ENCODE results near the gene VIPR2.

VIPR2 gene

GRCh38 chr7:159096736-159097581, 47.7 kb downstream of the VIPR2 start:
- no peak overlapping the region for H2BK5ac ChIP-seq (ENCODE audit: low read depth, low read length, poor library complexity)
- no peak overlapping the region for H3K23ac ChIP-seq (ENCODE audit: low read length)
- no peak overlapping the region for H3K4me2 ChIP-seq (ENCODE audit: low read length)
- H2BK120ac ChIP-seq (ENCODE audit: insufficient read depth, low read length, poor library complexity), result no peak overlapping the region
- DNase-seq, result no peak
- H3K4me3 ChIP-seq (ENCODE audit: low read depth, low read length), result no peak overlapping the region
- H2BK12ac ChIP-seq (ENCODE audit: low read length), result no peak overlapping the region
- H3K18ac ChIP-seq (ENCODE audit: low read length), result no peak overlapping the region
- H3K27ac ChIP-seq (ENCODE audit: low read depth, low read length), result no peak overlapping the region
- H3K14ac ChIP-seq (ENCODE audit: low read length), result no peak overlapping the region
- no peaks in the 10 kb centered on the region for H3K36me3 ChIP-seq (ENCODE audit: control insufficient read depth in 1 of 2, insufficient read depth in 2 of 2, low read length in 2 of 2)
- no peak overlapping the region for H3K9ac ChIP-seq (ENCODE audit: low read length)
- no peak overlapping the region for H2AFZ ChIP-seq (ENCODE audit: insufficient read depth, low read length, poor library complexity)
- H3K79me2 ChIP-seq (ENCODE audit: control insufficient read depth, insufficient read depth, low read length, poor library complexity), result no peaks in the 10 kb centered on the region
- H3K4me1 ChIP-seq (ENCODE audit: control insufficient read depth in 1 of 2, insufficient read depth in 2 of 2, low read length in 2 of 2), result no peaks in the 10 kb centered on the region
- no CpG with 5 or more reads among the region's 27 CpGs for WGBS (ENCODE audit: extremely low coverage, insufficient coverage, insufficient read length)
- H3K9me3 ChIP-seq (ENCODE audit: insufficient read depth, low read depth, low read length), result peaks cover 10% of the 10 kb centered on the region
- H3K79me1 ChIP-seq (ENCODE audit: low read length), result no peaks in the 10 kb centered on the region
- no peaks in the 10 kb centered on the region for H3K27me3 ChIP-seq (ENCODE audit: insufficient read depth, low read length)
- no peak overlapping the region for H4K91ac ChIP-seq (ENCODE audit: low read depth, low read length)
- H4K12ac ChIP-seq (ENCODE audit: low read depth, low read length), result no peak overlapping the region
- H2AK5ac ChIP-seq (ENCODE audit: low read length), result no peak overlapping the region
- no peak overlapping the region for H3K4ac ChIP-seq (ENCODE audit: low read depth, low read length)
- H4K8ac ChIP-seq (ENCODE audit: low read depth, low read length), result no peak overlapping the region

GRCh38 chr7:159095979-159096411, 48.7 kb downstream of the VIPR2 start:
- no peak overlapping the region for H3K4ac ChIP-seq (ENCODE audit: low read depth, low read length)
- no peak overlapping the region for H2AFZ ChIP-seq (ENCODE audit: insufficient read depth, low read length, poor library complexity)
- no peak overlapping the region for H2BK12ac ChIP-seq (ENCODE audit: low read length)
- H4K91ac ChIP-seq (ENCODE audit: low read depth, low read length), result no peak overlapping the region
- H3K27ac ChIP-seq (ENCODE audit: low read depth, low read length), result no peak overlapping the region
- H3K4me3 ChIP-seq (ENCODE audit: low read depth, low read length), result no peak overlapping the region
- no peaks in the 10 kb centered on the region for H3K36me3 ChIP-seq (ENCODE audit: control insufficient read depth in 1 of 2, insufficient read depth in 2 of 2, low read length in 2 of 2)
- H3K79me1 ChIP-seq (ENCODE audit: low read length), result no peaks in the 10 kb centered on the region
- H3K18ac ChIP-seq (ENCODE audit: low read length), result no peak overlapping the region
- DNase-seq, result no peak
- H3K79me2 ChIP-seq (ENCODE audit: control insufficient read depth, insufficient read depth, low read length, poor library complexity), result no peaks in the 10 kb centered on the region
- H2AK5ac ChIP-seq (ENCODE audit: low read length), result no peak overlapping the region
- no peaks in the 10 kb centered on the region for H3K4me1 ChIP-seq (ENCODE audit: control insufficient read depth in 1 of 2, insufficient read depth in 2 of 2, low read length in 2 of 2)
- no peak overlapping the region for H2BK5ac ChIP-seq (ENCODE audit: low read depth, low read length, poor library complexity)
- H3K23ac ChIP-seq (ENCODE audit: low read length), result no peak overlapping the region
- no peaks in the 10 kb centered on the region for H3K27me3 ChIP-seq (ENCODE audit: insufficient read depth, low read length)
- H3K4me2 ChIP-seq (ENCODE audit: low read length), result no peak overlapping the region
- no peak overlapping the region for H2BK120ac ChIP-seq (ENCODE audit: insufficient read depth, low read length, poor library complexity)
- no peak overlapping the region for H4K12ac ChIP-seq (ENCODE audit: low read depth, low read length)
- no peak overlapping the region for H3K9ac ChIP-seq (ENCODE audit: low read length)
- no peak overlapping the region for H4K8ac ChIP-seq (ENCODE audit: low read depth, low read length)
- no peak overlapping the region for H3K14ac ChIP-seq (ENCODE audit: low read length)
- WGBS (ENCODE audit: extremely low coverage, insufficient coverage, insufficient read length), result no CpG with 5 or more reads among the region's 14 CpGs
- peaks cover 6% of the 10 kb centered on the region for H3K9me3 ChIP-seq (ENCODE audit: insufficient read depth, low read depth, low read length)

- H3K4me3 ChIP-seq (ENCODE audit: low read depth, low read length), result no peak overlapping the region
- no peaks in the 10 kb centered on the region for H3K4me1 ChIP-seq (ENCODE audit: control insufficient read depth in 1 of 2, insufficient read depth in 2 of 2, low read length in 2 of 2)
- H2BK120ac ChIP-seq (ENCODE audit: insufficient read depth, low read length, poor library complexity), result no peak overlapping the region
- no peak overlapping the region for H2BK5ac ChIP-seq (ENCODE audit: low read depth, low read length, poor library complexity)
- no peak overlapping the region for H3K27ac ChIP-seq (ENCODE audit: low read depth, low read length)
- no peak overlapping the region for H2AFZ ChIP-seq (ENCODE audit: insufficient read depth, low read length, poor library complexity)
- no peak overlapping the region for H4K91ac ChIP-seq (ENCODE audit: low read depth, low read length)
- no peak overlapping the region for H3K4me2 ChIP-seq (ENCODE audit: low read length)
- WGBS (ENCODE audit: extremely low coverage, insufficient coverage, insufficient read length), result no CpG with 5 or more reads among the region's 17 CpGs
- H3K4ac ChIP-seq (ENCODE audit: low read depth, low read length), result no peak overlapping the region
- H3K36me3 ChIP-seq (ENCODE audit: control insufficient read depth in 1 of 2, insufficient read depth in 2 of 2, low read length in 2 of 2), result no peaks in the 10 kb centered on the region
- H3K27me3 ChIP-seq (ENCODE audit: insufficient read depth, low read length), result no peaks in the 10 kb centered on the region
- H3K23ac ChIP-seq (ENCODE audit: low read length), result no peak overlapping the region
- H3K9ac ChIP-seq (ENCODE audit: low read length), result no peak overlapping the region
- no peak overlapping the region for H2AK5ac ChIP-seq (ENCODE audit: low read length)
- H4K12ac ChIP-seq (ENCODE audit: low read depth, low read length), result no peak overlapping the region
- no peak overlapping the region for H3K14ac ChIP-seq (ENCODE audit: low read length)
- H3K79me2 ChIP-seq (ENCODE audit: control insufficient read depth, insufficient read depth, low read length, poor library complexity), result no peaks in the 10 kb centered on the region
- no peak overlapping the region for H2BK12ac ChIP-seq (ENCODE audit: low read length)
- H4K8ac ChIP-seq (ENCODE audit: low read depth, low read length), result no peak overlapping the region
- peaks cover 6% of the 10 kb centered on the region for H3K9me3 ChIP-seq (ENCODE audit: insufficient read depth, low read depth, low read length)
- no peaks in the 10 kb centered on the region for H3K79me1 ChIP-seq (ENCODE audit: low read length)
- no peak overlapping the region for H3K18ac ChIP-seq (ENCODE audit: low read length)
- DNase-seq, result no peak
These were observed 49.5 kb downstream of the VIPR2 start for GRCh38 chr7:159094919-159095915.

GRCh38 chr7:159094023-159094740, 50.5 kb downstream of the VIPR2 start:
- H3K4ac ChIP-seq (ENCODE audit: low read depth, low read length), result no peak overlapping the region

More at GRCh38 chr7:159094023-159094740, 50.5 kb downstream of the VIPR2 start:
- DNase-seq, result no peak
- Histone ChIP-seq H2AK5ac (ENCODE audit: low read length) (no peak overlapping the region), H3K23ac (ENCODE audit: low read length) (no peak overlapping the region), H3K36me3 (ENCODE audit: control insufficient read depth in 1 of 2, insufficient read depth in 2 of 2, low read length in 2 of 2) (no peaks in the 10 kb centered on the region), H4K8ac (ENCODE audit: low read depth, low read length) (no peak overlapping the region), H3K14ac (ENCODE audit: low read length) (no peak overlapping the region), H3K79me2 (ENCODE audit: control insufficient read depth, insufficient read depth, low read length, poor library complexity) (no peaks in the 10 kb centered on the region), H3K9ac (ENCODE audit: low read length) (no peak overlapping the region), H2AFZ (ENCODE audit: insufficient read depth, low read length, poor library complexity) (no peak overlapping the region), H3K4me1 (ENCODE audit: control insufficient read depth in 1 of 2, insufficient read depth in 2 of 2, low read length in 2 of 2) (no peaks in the 10 kb centered on the region), H3K18ac (ENCODE audit: low read length) (no peak overlapping the region), H3K27me3 (ENCODE audit: insufficient read depth, low read length) (no peaks in the 10 kb centered on the region), H3K4me2 (ENCODE audit: low read length) (no peak overlapping the region), H2BK12ac (ENCODE audit: low read length) (no peak overlapping the region), H2BK120ac (ENCODE audit: insufficient read depth, low read length, poor library complexity) (no peak overlapping the region), H3K9me3 (ENCODE audit: insufficient read depth, low read depth, low read length) (peaks cover 3% of the 10 kb centered on the region), H2BK5ac (ENCODE audit: low read depth, low read length, poor library complexity) (no peak overlapping the region), H4K12ac (ENCODE audit: low read depth, low read length) (no peak overlapping the region), H3K79me1 (ENCODE audit: low read length) (no peaks in the 10 kb centered on the region), H4K91ac (ENCODE audit: low read depth, low read length) (no peak overlapping the region), H3K4me3 (ENCODE audit: low read depth, low read length) (no peak overlapping the region), H3K27ac (ENCODE audit: low read depth, low read length) (no peak overlapping the region)
- WGBS (ENCODE audit: extremely low coverage, insufficient coverage, insufficient read length), result no CpG with 5 or more reads among the region's 16 CpGs

All from trophoblast cell (in vitro differentiated cells and primary cell).